Loucy (cell line): ENCODE measurements around the gene PRDM10.

Experiments used
- EZH2phosphoT487 ChIP-seq: fragments of 200-600 bp; IDR thresholded peaks from 2 replicates; pipeline ENCODE4 v1.6.1; 2018; ENCODE audit warnings: antibody characterized with exemption, mild to moderate bottlenecking, moderate library complexity, borderline replicate concordance
- TF ChIP-seq, protein P1 (sequence below): fragments of 200-600 bp; sonication (generic); conservative IDR thresholded peaks from 2 replicates; pipeline ENCODE4 v1.5.1; 2014; ENCODE audit warnings: mild to moderate bottlenecking, antibody characterized with exemption, low read length

DNA sequence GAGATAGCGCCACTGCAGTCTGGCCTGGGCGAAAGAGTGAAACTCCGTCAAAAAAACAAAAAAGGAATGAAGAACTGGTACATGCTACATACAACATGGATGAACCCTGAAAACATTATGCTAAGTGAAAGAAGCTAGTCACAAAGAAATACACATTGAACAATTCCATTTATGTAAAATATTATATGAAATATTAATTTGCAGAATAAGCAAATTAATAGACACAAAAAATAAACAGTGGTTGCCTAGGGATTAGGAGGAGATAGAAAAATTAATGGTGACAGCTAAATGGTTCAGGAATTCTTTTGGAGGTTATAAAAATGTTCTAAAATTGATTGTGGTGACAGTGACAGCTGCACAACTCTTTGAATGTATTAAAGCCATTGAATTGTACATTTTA lies 14.7 kb downstream of the PRDM10 start:
- TF ChIP-seq, protein P1, sequence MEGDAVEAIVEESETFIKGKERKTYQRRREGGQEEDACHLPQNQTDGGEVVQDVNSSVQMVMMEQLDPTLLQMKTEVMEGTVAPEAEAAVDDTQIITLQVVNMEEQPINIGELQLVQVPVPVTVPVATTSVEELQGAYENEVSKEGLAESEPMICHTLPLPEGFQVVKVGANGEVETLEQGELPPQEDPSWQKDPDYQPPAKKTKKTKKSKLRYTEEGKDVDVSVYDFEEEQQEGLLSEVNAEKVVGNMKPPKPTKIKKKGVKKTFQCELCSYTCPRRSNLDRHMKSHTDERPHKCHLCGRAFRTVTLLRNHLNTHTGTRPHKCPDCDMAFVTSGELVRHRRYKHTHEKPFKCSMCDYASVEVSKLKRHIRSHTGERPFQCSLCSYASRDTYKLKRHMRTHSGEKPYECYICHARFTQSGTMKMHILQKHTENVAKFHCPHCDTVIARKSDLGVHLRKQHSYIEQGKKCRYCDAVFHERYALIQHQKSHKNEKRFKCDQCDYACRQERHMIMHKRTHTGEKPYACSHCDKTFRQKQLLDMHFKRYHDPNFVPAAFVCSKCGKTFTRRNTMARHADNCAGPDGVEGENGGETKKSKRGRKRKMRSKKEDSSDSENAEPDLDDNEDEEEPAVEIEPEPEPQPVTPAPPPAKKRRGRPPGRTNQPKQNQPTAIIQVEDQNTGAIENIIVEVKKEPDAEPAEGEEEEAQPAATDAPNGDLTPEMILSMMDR = no peak
- no peak for TF ChIP-seq EZH2phosphoT487
